ENCODE data around the gene KCNH1.

The KCNH1 gene

DNA sequence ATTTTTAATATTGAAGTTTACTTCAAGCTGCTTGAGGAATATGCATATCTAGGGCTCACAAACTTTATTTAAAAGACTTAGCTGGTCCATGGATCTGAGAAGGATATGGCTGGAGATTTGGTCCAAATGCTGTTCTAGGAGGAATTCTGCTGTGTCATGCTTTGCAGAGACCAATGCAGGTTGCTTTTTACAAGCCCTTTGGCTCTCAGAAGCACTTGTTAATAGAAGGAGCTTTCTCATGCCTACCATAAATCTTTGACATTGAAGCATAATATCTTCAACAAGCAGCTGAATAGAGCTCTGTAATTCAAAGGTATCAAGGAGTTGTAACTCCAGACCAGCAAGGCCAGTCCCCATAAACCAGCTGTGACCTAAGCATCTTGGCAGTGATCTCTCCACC lies 506.2 kb downstream of the KCNH1 start:
- no peak for DNase-seq
